Measurements from ENCODE around the gene ZDHHC14. TPM values are rescaled to one million over a fixed set of nuclear protein-coding genes. Genes with fewer than 3 reads are reported as not detected.

The ZDHHC14 gene
- total RNA-seq, 4 donors from 2014 or later = 11.4 to 20.8 (median 15.6) TPM

GRCh38 chr6:157372501-157373280, 8.3 kb upstream of the ZDHHC14 start:
- WGBS, 2 donors = 91 to 94% methylated on average over 10 of the region's 10 CpGs
- DNase-seq (ENCODE audit: low spot score in 2 of 2) = no peak
- Histone ChIP-seq H3K27me3 (peaks cover 0 to 8% of the 10 kb centered on the region in 2 donors), H3K27ac (no peak overlapping the region), H3K4me1 (no peaks in the 10 kb centered on the region), H3K4me3 (no peak overlapping the region), H3K9me3 (no peaks in the 10 kb centered on the region), H3K36me3 (no peaks in the 10 kb centered on the region)
- no peak for TF ChIP-seq POLR2A (IDR thresholded peaks at IDR 0.05)
- TF ChIP-seq, protein P1, sequence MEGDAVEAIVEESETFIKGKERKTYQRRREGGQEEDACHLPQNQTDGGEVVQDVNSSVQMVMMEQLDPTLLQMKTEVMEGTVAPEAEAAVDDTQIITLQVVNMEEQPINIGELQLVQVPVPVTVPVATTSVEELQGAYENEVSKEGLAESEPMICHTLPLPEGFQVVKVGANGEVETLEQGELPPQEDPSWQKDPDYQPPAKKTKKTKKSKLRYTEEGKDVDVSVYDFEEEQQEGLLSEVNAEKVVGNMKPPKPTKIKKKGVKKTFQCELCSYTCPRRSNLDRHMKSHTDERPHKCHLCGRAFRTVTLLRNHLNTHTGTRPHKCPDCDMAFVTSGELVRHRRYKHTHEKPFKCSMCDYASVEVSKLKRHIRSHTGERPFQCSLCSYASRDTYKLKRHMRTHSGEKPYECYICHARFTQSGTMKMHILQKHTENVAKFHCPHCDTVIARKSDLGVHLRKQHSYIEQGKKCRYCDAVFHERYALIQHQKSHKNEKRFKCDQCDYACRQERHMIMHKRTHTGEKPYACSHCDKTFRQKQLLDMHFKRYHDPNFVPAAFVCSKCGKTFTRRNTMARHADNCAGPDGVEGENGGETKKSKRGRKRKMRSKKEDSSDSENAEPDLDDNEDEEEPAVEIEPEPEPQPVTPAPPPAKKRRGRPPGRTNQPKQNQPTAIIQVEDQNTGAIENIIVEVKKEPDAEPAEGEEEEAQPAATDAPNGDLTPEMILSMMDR (IDR thresholded peaks at IDR 0.05) = no peak
- no peak for TF ChIP-seq EP300 (IDR thresholded peaks at IDR 0.05)

GRCh38 chr6:157374889-157375443, 6.0 kb upstream of the ZDHHC14 start:
- peaks cover 0 to 9% (median 0%) of the 10 kb centered on the region in 4 donors for H3K4me1 ChIP-seq
- H3K36me3 ChIP-seq = no peaks in the 10 kb centered on the region
- no peak overlapping the region for H3K27ac ChIP-seq
- 68 to 73% methylated on average over 6 of the region's 6 CpGs for WGBS, 2 donors
- H3K27me3 ChIP-seq = no peaks in the 10 kb centered on the region
- DNase-seq (ENCODE audit: low spot score in 2 of 2) = no peak
- no peaks in the 10 kb centered on the region for H3K9me3 ChIP-seq
- TF ChIP-seq, protein P1 (IDR thresholded peaks at IDR 0.05) = no peak
- TF ChIP-seq EP300 (IDR thresholded peaks at IDR 0.05) = no peak
- H3K4me3 ChIP-seq = no peak overlapping the region

DNA sequence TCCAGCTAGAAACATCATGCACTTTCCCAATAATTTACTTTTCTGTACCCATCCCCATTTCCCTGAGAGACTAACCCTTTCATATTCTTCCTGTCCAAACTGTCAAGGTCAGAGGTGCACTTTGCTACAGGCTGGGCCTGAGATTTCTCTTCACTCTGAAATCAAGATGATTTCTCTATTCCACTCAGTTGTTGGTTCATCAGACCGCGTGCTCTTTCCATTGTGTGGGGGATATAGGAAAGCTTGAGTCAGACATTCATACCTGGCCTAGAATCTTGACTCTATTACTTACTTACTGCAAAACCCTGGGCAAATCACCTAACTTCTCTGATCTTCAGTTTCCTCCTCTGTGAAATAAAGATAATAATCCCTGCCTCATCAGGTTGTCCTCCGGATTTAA, 4.7 kb upstream of the ZDHHC14 start:
- no peak for DNase-seq (ENCODE audit: low spot score in 2 of 2)
- Histone ChIP-seq H3K4me3 (no peak overlapping the region), H3K4me1 (peaks cover 0 to 9% (median 0%) of the 10 kb centered on the region in 4 donors), H3K27ac (no peak overlapping the region), H3K36me3 (no peaks in the 10 kb centered on the region), H3K9me3 (no peaks in the 10 kb centered on the region), H3K27me3 (no peaks in the 10 kb centered on the region)
- WGBS, 2 donors = 86 to 93% methylated on average over 3 of the region's 3 CpGs
- TF ChIP-seq POLR2A (IDR thresholded peaks at IDR 0.05) = no peak

DNA sequence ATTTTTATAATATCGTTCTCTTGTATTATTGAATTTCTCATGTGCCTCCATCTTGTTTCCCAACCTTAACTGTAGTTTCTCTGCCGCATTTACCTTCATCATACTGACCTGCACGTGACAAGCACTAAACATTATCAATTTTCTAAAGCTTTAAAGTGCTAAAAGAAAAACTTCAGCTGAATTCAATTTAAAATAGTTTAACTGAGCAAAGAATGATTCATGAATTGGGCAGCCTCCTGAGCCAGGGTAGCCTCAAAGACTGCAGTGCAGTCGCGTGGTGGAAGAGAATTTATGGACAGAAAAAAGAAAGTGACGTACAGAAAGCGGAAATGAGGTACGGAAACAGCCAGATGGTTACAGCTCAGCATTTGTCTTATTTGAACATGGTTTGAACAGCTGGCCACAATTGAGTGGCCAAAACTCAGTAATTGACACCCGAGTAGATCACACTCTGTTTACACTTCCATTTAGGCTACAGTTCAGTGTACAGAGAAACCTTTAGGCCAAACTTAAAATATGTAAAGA, 4.2 kb upstream of the ZDHHC14 start:
- H3K36me3 ChIP-seq = no peaks in the 10 kb centered on the region

GRCh38 chr6:157379656-157380457, 1.1 kb upstream of the ZDHHC14 start:
- peak overlapping the region; percentile 83 to 98 (median 96) for H3K27ac ChIP-seq
- peak overlapping the region; percentile 93 to 100 (median 98) for H3K4me3 ChIP-seq
- peaks cover 0 to 32% (median 11%) of the 10 kb centered on the region in 4 donors for H3K4me1 ChIP-seq
- DNase-seq (ENCODE audit: low spot score in 2 of 2) = peak; percentile 85 to 86
- no peaks in the 10 kb centered on the region for H3K9me3 ChIP-seq
- WGBS, 2 donors = 0 to 1% methylated on average over 23 to 45 of the region's 45 CpGs
- no peaks in the 10 kb centered on the region for H3K36me3 ChIP-seq
- H3K27me3 ChIP-seq = no peaks in the 10 kb centered on the region
- TF ChIP-seq, protein P1 (IDR thresholded peaks at IDR 0.05) = no peak
- TF ChIP-seq POLR2A (IDR thresholded peaks at IDR 0.05) (peak in 1 of 2 donors; percentile 34), EP300 (IDR thresholded peaks at IDR 0.05) (peak in 1 of 2 donors; percentile 71)

More for the DNA sequence above, 4.2 kb upstream of the ZDHHC14 start:
- no peaks in the 10 kb centered on the region for H3K9me3 ChIP-seq
- peaks cover 0 to 9% (median 0%) of the 10 kb centered on the region in 4 donors for H3K4me1 ChIP-seq
- no peak for DNase-seq (ENCODE audit: low spot score in 2 of 2)
- H3K4me3 ChIP-seq = no peak overlapping the region
- WGBS, 2 donors = 74 to 78% methylated on average over 9 of the region's 9 CpGs
- no peak overlapping the region for H3K27ac ChIP-seq
- no peaks in the 10 kb centered on the region for H3K27me3 ChIP-seq
- TF ChIP-seq EP300 (IDR thresholded peaks at IDR 0.05) (no peak), POLR2A (IDR thresholded peaks at IDR 0.05) (no peak)
- TF ChIP-seq, protein P1 (IDR thresholded peaks at IDR 0.05) = no peak
